Lower lobe of right lung (tissue), 2 donors: ENCODE measurements around the gene MAD1L1. TPM values are rescaled to one million over a fixed set of nuclear protein-coding genes. Genes with fewer than 3 reads are reported as not detected.
"Not testable (repeated sequence)": the region's sequence is repeated elsewhere in the genome, so short reads cannot be mapped to it uniquely, and the experiment has no call there.

Source experiments
- ATAC-seq, 2 donors: fragments of 200-7000 bp; cut with Tn5 transposase; one replicate each; pipeline ENCODE4 v1.9.1; 2020 to 2022; ENCODE audit warnings: mild to moderate bottlenecking in 2 of 2, moderate library complexity in 2 of 2
- DNase-seq: peaks from one replicate; pipeline ENCODE4 v3.0.0-alpha.2; 2020
- H3K27ac ChIP-seq: fragments of 200-600 bp; one replicate; pipeline ENCODE4 v1.8.0; 2022
- H3K27me3 ChIP-seq: fragments of 200-600 bp; one replicate; pipeline ENCODE4 v1.8.0; 2022; ENCODE audit warnings: low read depth
- H3K36me3 ChIP-seq: fragments of 200-600 bp; one replicate; pipeline ENCODE4 v1.8.0; 2022; ENCODE audit warnings: mild to moderate bottlenecking
- H3K4me1 ChIP-seq: fragments of 200-600 bp; one replicate; pipeline ENCODE4 v1.8.0; 2022
- H3K4me3 ChIP-seq: fragments of 200-600 bp; one replicate; pipeline ENCODE4 v1.8.0; 2022; ENCODE audit warnings: mild to moderate bottlenecking
- H3K9me3 ChIP-seq: fragments of 200-600 bp; one replicate; pipeline ENCODE4 v1.8.0; 2022
- CTCF ChIP-seq: fragments of 200-600 bp; IDR thresholded peaks from one replicate; pipeline ENCODE4 v1.8.0; 2022; ENCODE audit warnings: antibody characterized with exemption, mild to moderate bottlenecking
- intact Hi-C: fragments of 100-400 bp; cut with DNase I; formaldehyde crosslinking; loops from one replicate; pipeline ENCODE4 v1.11.0; 2022
- total RNA-seq: library from RNA; stranded (reverse); fragmentation: NEBNext Ultra II Directional; extraction: Animal tissue kit (Norgen Biotek cat#: 25700); gene quantifications from one replicate; pipeline ENCODE4 v1.2.1, GENCODE V29; 2021
- donor health status: DM: no; HTN: yes; CAD: no; lungs with severe emphysema.

The MAD1L1 gene
- total RNA-seq, 1 donor from 2014 or later = 44.5 TPM

GRCh38 chr7:1997537-1998076 lies 235.1 kb downstream of the MAD1L1 start:
- H3K27me3 ChIP-seq = no peaks in the 10 kb centered on the region
- no peak for TF ChIP-seq CTCF
- intact Hi-C loops = no loop called here
- H3K9me3 ChIP-seq = no peaks in the 10 kb centered on the region
- DNase-seq = no peak
- H3K4me3 ChIP-seq = no peak overlapping the region
- no peak overlapping the region for H3K27ac ChIP-seq
- H3K4me1 ChIP-seq = no peaks in the 10 kb centered on the region
- no peak for ATAC-seq
- H3K36me3 ChIP-seq = no peaks in the 10 kb centered on the region

- Histone ChIP-seq H3K27me3 (no peaks in the 10 kb centered on the region), H3K9me3 (no peaks in the 10 kb centered on the region), H3K36me3 (no peaks in the 10 kb centered on the region), H3K4me1 (no peaks in the 10 kb centered on the region), H3K4me3 (no peak overlapping the region), H3K27ac (no peak overlapping the region)
- intact Hi-C loops = no loop called here
- TF ChIP-seq CTCF = no peak
- DNase-seq (no peak), ATAC-seq (no peak)
Measured at GRCh38 chr7:1996816-1997215, 235.9 kb downstream of the MAD1L1 start.

GRCh38 chr7:1995911-1996420 lies 236.8 kb downstream of the MAD1L1 start:
- H3K27ac ChIP-seq, H3K27me3 ChIP-seq, DNase-seq, H3K9me3 ChIP-seq, H3K4me3 ChIP-seq, ATAC-seq, H3K4me1 ChIP-seq, H3K36me3 ChIP-seq, intact Hi-C loops: not testable (repeated sequence)

GRCh38 chr7:1995426-1995825 lies 237.3 kb downstream of the MAD1L1 start:
- Histone ChIP-seq H3K27me3 (no peaks in the 10 kb centered on the region), H3K4me3 (no peak overlapping the region), H3K9me3 (no peaks in the 10 kb centered on the region), H3K27ac (no peak overlapping the region), H3K4me1 (no peaks in the 10 kb centered on the region), H3K36me3 (no peaks in the 10 kb centered on the region)
- DNase-seq (no peak), ATAC-seq (no peak)
- TF ChIP-seq CTCF = no peak
- intact Hi-C loops = no loop called here

- TF ChIP-seq CTCF = no peak
- H3K9me3 ChIP-seq = no peaks in the 10 kb centered on the region
- no peaks in the 10 kb centered on the region for H3K36me3 ChIP-seq
- H3K27me3 ChIP-seq = no peaks in the 10 kb centered on the region
- H3K4me3 ChIP-seq = no peak overlapping the region
- intact Hi-C loops = no loop called here
- H3K4me1 ChIP-seq = no peaks in the 10 kb centered on the region
- no peak for DNase-seq
- H3K27ac ChIP-seq = no peak overlapping the region
- no peak for ATAC-seq
Measured at GRCh38 chr7:1994931-1995330, 237.8 kb downstream of the MAD1L1 start.

- Histone ChIP-seq H3K27me3 (no peaks in the 10 kb centered on the region), H3K4me1 (no peaks in the 10 kb centered on the region), H3K36me3 (no peaks in the 10 kb centered on the region), H3K9me3 (no peaks in the 10 kb centered on the region), H3K27ac (no peak overlapping the region), H3K4me3 (no peak overlapping the region)
- intact Hi-C loops = no loop called here
- TF ChIP-seq CTCF = no peak
- ATAC-seq = peak in 1 of 2 donors; percentile 14
- DNase-seq = no peak
Measured at GRCh38 chr7:1993776-1994740, 238.7 kb downstream of the MAD1L1 start.
